ENCODE results near the gene SNIP1. TPM values are rescaled to one million over a fixed set of nuclear protein-coding genes. Genes with fewer than 3 reads are reported as not detected.
A peak's percentile ranks its signal among the peaks of the same experiment; 100 is the strongest.

Gene SNIP1
- total RNA-seq, 2 donors from 2014 or later: 22.1 to 29.5 TPM

- no peaks in the 10 kb centered on the region for H3K36me3 Mint-ChIP-seq
- ATAC-seq (no peak), DNase-seq (ENCODE audit: low spot score in 2 of 2) (no peak)
- no peaks in the 10 kb centered on the region for H3K9me3 Mint-ChIP-seq
- no peak overlapping the region for H3K27ac Mint-ChIP-seq
Measured at GRCh38 chr1:37498872-37499617, 55.0 kb downstream of the SNIP1 start.

GRCh38 chr1:37497832-37498231 is 56.3 kb downstream of the SNIP1 start:
- Mint-ChIP-seq H3K27ac (no peak overlapping the region), H3K36me3 (no peaks in the 10 kb centered on the region)
- no peak for ATAC-seq

GRCh38 chr1:37495875-37496274 is 58.2 kb downstream of the SNIP1 start:
- H3K9me3 Mint-ChIP-seq: no peaks in the 10 kb centered on the region
- H3K36me3 Mint-ChIP-seq: no peaks in the 10 kb centered on the region

More at GRCh38 chr1:37497832-37498231, 56.3 kb downstream of the SNIP1 start:
- DNase-seq (ENCODE audit: low spot score in 2 of 2): no peak
- no peaks in the 10 kb centered on the region for H3K9me3 Mint-ChIP-seq

GRCh38 chr1:37493336-37494098 is 60.6 kb downstream of the SNIP1 start:
- DNase-seq (ENCODE audit: low spot score in 2 of 2) (no peak), ATAC-seq (peak; percentile 61 to 91)
- no peaks in the 10 kb centered on the region for H3K9me3 Mint-ChIP-seq
- no peaks in the 10 kb centered on the region for H3K36me3 Mint-ChIP-seq
- peak overlapping the region; percentile 69 to 83 for H3K27ac Mint-ChIP-seq

More at GRCh38 chr1:37495875-37496274, 58.2 kb downstream of the SNIP1 start:
- H3K27ac Mint-ChIP-seq: no peak overlapping the region
- ATAC-seq: no peak
- no peak for DNase-seq (ENCODE audit: low spot score in 2 of 2)

- Mint-ChIP-seq H3K27ac (peak overlapping the region; percentile 68 to 90), H3K36me3 (peaks cover 2% of the 10 kb centered on the region in 2 donors), H3K9me3 (no peaks in the 10 kb centered on the region)
- ATAC-seq: no peak
- no peak for DNase-seq (ENCODE audit: low spot score in 2 of 2)
Measured at GRCh38 chr1:37487619-37487984, 66.5 kb downstream of the SNIP1 start.

- ATAC-seq: peak; percentile 56 to 57
- Mint-ChIP-seq H3K27ac (peak overlapping the region; percentile 68 to 90), H3K36me3 (peaks cover 6 to 8% of the 10 kb centered on the region in 2 donors), H3K9me3 (no peaks in the 10 kb centered on the region)
- peak; percentile 78 to 88 for DNase-seq (ENCODE audit: low spot score in 2 of 2)
Measured at GRCh38 chr1:37486680-37487618, 67.1 kb downstream of the SNIP1 start.

- Mint-ChIP-seq H3K36me3 (peaks cover 13 to 15% of the 10 kb centered on the region in 2 donors), H3K27ac (peak overlapping the region; percentile 22 to 78), H3K9me3 (no peaks in the 10 kb centered on the region)
- DNase-seq (ENCODE audit: low spot score in 2 of 2) (no peak), ATAC-seq (peak in 1 of 2 donors; percentile 2)
Measured at GRCh38 chr1:37485902-37486679, 68.0 kb downstream of the SNIP1 start.

Other genes starting within 250 kb of the SNIP1 start
- 10 to 100 TPM; 30.2 to 58.6 TPM for gene ZC3H12A, start 79.7 kb downstream of the SNIP1 start, total RNA-seq
- 10 to 100 TPM; 48.0 to 66.8 TPM for gene MEAF6, start 39.5 kb downstream of the SNIP1 start, total RNA-seq
- gene DNALI1, start 2.6 kb upstream of the SNIP1 start, total RNA-seq: not detected
- 10 to 100 TPM; 70.3 to 75.7 TPM for gene GNL2, start 41.6 kb upstream of the SNIP1 start, total RNA-seq
- not detected for gene RSPO1, start 80.6 kb upstream of the SNIP1 start, total RNA-seq
- gene CDCA8, start 138.2 kb upstream of the SNIP1 start, total RNA-seq: 10 to 100 TPM; 60.7 to 82.2 TPM
- gene EPHA10, start 210.8 kb upstream of the SNIP1 start, total RNA-seq: 1 to 10 TPM in 1 of 2 donors, under 1 TPM in 1; 0.14 to 3.0 TPM
- gene MANEAL, start 239.6 kb upstream of the SNIP1 start, total RNA-seq: 1 to 10 TPM; 1.0 to 3.1 TPM